Measurements from ENCODE around the gene CES2.
A peak's percentile ranks its signal among the peaks of the same experiment; 100 is the strongest.

CES2 gene

DNA sequence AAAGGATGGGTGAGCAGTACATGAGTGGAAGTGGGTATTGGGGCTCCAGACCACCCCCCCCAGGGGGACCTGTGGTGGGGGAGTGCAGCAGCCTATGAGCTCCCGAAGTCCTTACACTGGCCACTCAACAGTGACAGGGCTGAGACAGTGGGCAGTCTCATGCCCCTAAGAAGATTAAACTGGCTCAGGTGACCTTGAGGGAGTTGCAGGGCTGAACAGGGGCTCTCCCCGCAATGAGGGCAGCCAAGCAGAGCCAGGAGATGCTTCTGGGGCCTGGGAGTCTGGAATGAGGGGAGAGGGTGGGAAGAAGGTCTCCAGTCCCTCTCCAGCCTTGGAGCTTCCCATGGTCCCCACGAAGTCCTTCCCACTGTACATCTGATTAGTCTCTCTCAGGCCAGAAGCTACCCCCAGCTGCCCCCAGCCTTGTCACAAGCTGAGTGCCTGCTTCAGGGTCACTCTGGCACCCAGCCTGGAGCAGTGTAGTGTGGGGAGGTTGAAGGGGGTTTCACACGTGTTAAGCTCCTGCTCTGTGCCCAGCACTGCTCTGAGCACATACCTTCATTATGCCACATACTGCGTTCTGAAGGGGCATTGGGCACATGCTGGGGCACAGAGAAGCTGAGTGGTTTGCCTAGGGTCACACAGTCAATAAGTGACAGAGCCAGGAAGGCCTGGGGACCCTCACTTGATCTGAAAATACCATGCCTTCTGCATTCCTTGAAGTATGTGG lies 15.6 kb upstream of the CES2 start:
- Histone ChIP-seq H3K27ac (ENCODE audit: low read depth, low read length) (no peak overlapping the region), H2AFZ (ENCODE audit: low read length, unreplicated experiment) (no peak overlapping the region), H3K36me3 (ENCODE audit: insufficient read depth, low read length) (no peaks in the 10 kb centered on the region), H3K79me2 (ENCODE audit: control insufficient read depth, insufficient read depth, low read length, unreplicated experiment) (no peaks in the 10 kb centered on the region), H3K4me3 (ENCODE audit: low read depth, low read length) (no peak overlapping the region), H3K27me3 (ENCODE audit: insufficient read depth, low read length) (peaks cover 17% of the 10 kb centered on the region), H3K4me1 (ENCODE audit: control insufficient read depth, insufficient read depth, low read length, unreplicated experiment) (peaks cover 14% of the 10 kb centered on the region)

DNA sequence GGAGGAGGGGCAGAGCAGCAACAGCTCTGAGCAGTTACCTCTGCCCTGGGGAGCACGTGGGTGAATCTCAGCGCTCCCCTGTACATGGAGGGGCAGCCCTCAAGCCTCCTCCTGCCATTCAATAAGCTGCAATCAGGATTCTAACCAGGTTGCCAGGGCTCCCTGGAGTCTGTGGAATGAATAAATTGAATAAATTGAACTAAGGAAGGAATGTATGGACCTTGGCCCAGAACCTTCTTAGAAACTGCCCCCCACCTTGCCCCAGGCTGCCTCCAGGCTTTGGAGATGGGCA lies 15.1 kb upstream of the CES2 start:
- Histone ChIP-seq H3K4me3 (ENCODE audit: low read depth, low read length) (no peak overlapping the region), H3K27me3 (ENCODE audit: insufficient read depth, low read length) (peaks cover 21% of the 10 kb centered on the region), H3K4me1 (ENCODE audit: control insufficient read depth, insufficient read depth, low read length, unreplicated experiment) (peaks cover 14% of the 10 kb centered on the region), H3K79me2 (ENCODE audit: control insufficient read depth, insufficient read depth, low read length, unreplicated experiment) (no peaks in the 10 kb centered on the region), H3K27ac (ENCODE audit: low read depth, low read length) (no peak overlapping the region), H2AFZ (ENCODE audit: low read length, unreplicated experiment) (no peak overlapping the region), H3K36me3 (ENCODE audit: insufficient read depth, low read length) (no peaks in the 10 kb centered on the region)

DNA sequence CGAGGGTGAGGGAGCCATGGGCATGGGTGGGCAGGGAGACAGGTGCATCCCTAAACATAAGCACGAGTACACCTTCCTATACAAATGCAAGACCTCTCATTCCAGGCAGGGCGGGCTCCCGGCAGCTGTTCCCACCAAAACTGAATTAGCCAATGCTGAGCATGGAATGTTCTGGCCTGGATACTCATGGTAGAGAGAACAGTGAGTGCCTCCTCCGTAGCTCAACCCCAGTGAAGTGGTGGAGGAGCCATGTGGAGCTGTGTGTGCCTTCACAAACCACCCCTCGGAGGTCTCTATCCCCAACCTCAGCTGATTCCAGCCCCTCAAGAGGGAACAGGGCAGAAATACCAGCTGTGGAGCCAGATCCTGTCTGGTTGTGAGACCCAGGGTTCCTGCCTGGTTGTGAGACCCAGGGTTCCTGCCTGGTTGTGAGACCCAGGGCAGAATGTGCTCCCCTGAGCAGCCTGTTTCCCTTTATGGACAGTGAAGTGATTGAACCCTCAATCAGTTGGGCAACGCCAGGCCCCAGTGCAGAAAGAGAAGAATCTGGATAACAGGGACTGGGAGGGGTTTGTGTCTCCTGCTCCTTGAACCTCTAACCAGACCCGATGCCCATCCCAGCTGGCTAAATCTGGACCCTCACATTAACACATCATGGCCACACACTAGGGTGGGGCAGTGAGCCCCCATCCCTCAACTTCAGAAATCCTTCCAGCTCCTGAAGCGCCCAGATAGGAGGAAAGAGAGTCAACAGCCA lies 14.2 kb upstream of the CES2 start:
- H3K79me2 ChIP-seq (ENCODE audit: control insufficient read depth, insufficient read depth, low read length, unreplicated experiment) = no peaks in the 10 kb centered on the region
- no peak overlapping the region for H3K4me3 ChIP-seq (ENCODE audit: low read depth, low read length)
- H2AFZ ChIP-seq (ENCODE audit: low read length, unreplicated experiment) = no peak overlapping the region
- H3K4me1 ChIP-seq (ENCODE audit: control insufficient read depth, insufficient read depth, low read length, unreplicated experiment) = peaks cover 22% of the 10 kb centered on the region
- H3K27me3 ChIP-seq (ENCODE audit: insufficient read depth, low read length) = peaks cover 29% of the 10 kb centered on the region
- H3K36me3 ChIP-seq (ENCODE audit: insufficient read depth, low read length) = no peaks in the 10 kb centered on the region
- H3K27ac ChIP-seq (ENCODE audit: low read depth, low read length) = no peak overlapping the region

DNA sequence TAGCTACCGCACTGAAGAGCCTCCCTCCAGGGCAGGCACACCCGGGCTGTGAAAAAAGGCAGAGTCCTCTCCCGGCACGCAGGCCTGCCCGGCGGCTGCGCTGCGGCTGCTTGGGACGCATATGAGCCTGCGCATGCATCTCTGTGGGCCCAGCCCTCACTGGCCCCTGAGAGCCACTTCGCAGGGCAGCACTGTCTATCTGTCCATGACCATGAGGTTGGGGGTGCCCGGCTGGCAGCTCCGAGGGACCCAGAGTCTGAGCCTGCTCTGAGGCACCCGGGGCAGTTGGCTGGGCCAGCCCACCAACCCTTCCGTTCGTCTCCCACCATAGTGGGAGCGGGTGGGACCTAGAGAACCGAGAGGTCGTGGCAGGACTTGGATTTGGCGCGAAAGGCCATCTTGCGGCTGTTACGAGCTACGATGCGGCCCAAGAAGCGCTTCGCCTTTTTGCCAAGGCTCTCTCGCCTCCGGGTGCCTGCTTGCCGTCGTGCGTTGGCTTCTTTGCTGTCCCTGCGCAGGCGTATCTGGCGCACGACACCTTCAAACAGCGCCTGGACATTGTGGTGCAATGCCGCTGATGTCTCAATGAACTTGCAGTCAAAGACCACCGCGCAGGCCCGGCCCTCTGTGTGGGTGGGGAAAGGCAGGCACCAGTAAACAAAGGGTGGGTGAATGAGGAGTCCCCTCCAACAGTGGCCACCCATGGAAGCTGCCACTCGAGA lies 13.4 kb upstream of the CES2 start:
- peaks cover 29% of the 10 kb centered on the region for H3K27me3 ChIP-seq (ENCODE audit: insufficient read depth, low read length)
- H3K36me3 ChIP-seq (ENCODE audit: insufficient read depth, low read length) = no peaks in the 10 kb centered on the region
- no peak overlapping the region for H3K27ac ChIP-seq (ENCODE audit: low read depth, low read length)
- no peak overlapping the region for H2AFZ ChIP-seq (ENCODE audit: low read length, unreplicated experiment)
- no peaks in the 10 kb centered on the region for H3K79me2 ChIP-seq (ENCODE audit: control insufficient read depth, insufficient read depth, low read length, unreplicated experiment)
- no peak overlapping the region for H3K4me3 ChIP-seq (ENCODE audit: low read depth, low read length)
- peaks cover 30% of the 10 kb centered on the region for H3K4me1 ChIP-seq (ENCODE audit: control insufficient read depth, insufficient read depth, low read length, unreplicated experiment)

DNA sequence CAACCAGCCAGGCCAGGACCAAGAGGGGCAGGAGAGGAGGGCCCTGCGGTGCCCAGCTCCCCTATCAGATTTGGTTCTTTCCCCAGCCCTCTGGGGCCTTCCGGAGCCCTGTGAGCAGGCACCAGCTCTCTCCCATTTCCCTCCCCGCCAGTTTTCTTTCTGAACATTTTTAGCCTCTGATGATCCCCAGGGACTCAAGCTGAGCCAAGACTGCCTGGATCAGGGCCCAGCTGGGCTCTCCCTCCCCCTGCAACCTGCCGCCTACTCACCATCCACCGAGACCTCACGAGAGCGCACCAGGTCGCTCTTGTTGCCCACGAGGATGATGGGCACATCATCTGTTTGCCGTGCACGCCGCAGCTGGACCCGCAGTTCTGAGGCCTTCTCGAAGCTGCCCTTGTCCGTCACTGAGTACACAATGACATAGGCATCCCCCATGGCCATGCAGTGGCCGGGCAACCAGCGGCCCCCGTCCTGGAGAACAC lies 12.0 kb upstream of the CES2 start:
- no peak overlapping the region for H3K27ac ChIP-seq (ENCODE audit: low read depth, low read length)
- no peaks in the 10 kb centered on the region for H3K79me2 ChIP-seq (ENCODE audit: control insufficient read depth, insufficient read depth, low read length, unreplicated experiment)
- no peak overlapping the region for H3K4me3 ChIP-seq (ENCODE audit: low read depth, low read length)
- H3K4me1 ChIP-seq (ENCODE audit: control insufficient read depth, insufficient read depth, low read length, unreplicated experiment) = peaks cover 42% of the 10 kb centered on the region
- H3K27me3 ChIP-seq (ENCODE audit: insufficient read depth, low read length) = peaks cover 29% of the 10 kb centered on the region
- no peak overlapping the region for H2AFZ ChIP-seq (ENCODE audit: low read length, unreplicated experiment)
- H3K36me3 ChIP-seq (ENCODE audit: insufficient read depth, low read length) = no peaks in the 10 kb centered on the region

DNA sequence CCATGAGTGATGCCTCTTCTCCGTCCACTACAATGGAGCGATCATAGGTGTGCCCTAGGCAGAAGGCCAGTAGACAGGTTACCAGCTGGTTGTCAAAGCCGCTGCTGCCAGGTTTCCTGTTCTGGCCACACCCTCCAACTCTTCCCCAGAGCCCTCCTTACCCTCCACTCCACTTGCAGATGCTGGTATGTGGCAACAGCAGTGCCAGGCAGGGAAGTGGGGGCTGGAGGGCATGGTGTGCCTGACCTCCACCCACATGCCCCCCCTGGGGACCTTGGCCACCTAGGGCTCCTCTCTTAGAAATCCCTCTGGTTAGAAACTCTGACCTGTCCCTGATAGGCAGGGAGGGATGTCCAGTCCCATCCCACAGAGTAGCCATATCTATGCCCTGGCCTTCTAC lies 11.4 kb upstream of the CES2 start:
- Histone ChIP-seq H3K79me2 (ENCODE audit: control insufficient read depth, insufficient read depth, low read length, unreplicated experiment) (no peaks in the 10 kb centered on the region), H3K4me3 (ENCODE audit: low read depth, low read length) (no peak overlapping the region), H3K27ac (ENCODE audit: low read depth, low read length) (no peak overlapping the region), H2AFZ (ENCODE audit: low read length, unreplicated experiment) (no peak overlapping the region), H3K36me3 (ENCODE audit: insufficient read depth, low read length) (no peaks in the 10 kb centered on the region), H3K4me1 (ENCODE audit: control insufficient read depth, insufficient read depth, low read length, unreplicated experiment) (peaks cover 47% of the 10 kb centered on the region), H3K27me3 (ENCODE audit: insufficient read depth, low read length) (peaks cover 29% of the 10 kb centered on the region)

DNA sequence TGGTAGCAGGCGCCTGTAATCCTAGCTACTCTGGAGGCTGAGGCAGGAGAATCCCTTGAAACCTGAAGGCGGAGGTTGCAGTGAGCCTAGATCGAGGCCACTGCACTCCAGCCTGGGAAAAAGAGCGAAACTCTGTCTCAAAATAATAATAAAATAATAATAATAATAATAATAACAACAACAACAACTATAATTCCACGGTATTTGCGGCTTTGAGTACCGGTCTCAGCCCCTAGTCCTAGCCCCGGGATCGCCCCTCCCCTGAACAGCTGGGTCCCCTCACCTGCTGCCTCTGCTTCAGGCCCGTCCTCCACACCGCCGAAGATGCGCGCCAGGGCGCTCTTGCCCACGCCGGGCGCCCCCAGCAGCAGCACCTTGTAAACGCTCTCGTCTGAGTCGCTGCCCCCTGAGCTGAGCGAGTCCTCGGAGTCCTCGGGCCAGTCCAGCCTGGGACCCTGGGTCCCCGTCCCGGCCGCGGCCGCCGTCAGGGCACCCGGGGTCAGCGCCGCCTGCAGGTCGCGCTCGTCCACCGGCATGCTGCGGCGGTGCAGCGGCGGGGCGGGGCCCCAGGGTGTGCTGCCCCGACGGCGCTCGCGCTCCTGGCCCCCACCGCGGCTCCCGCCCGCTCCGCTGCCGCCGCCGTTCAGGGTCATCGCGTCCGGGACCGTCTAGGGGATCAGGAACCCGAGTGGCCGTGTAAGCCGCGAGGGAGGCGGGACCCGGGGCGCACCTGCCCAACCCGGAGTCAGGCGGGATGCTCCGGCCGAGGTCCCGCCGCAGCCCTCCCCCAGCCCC lies 10.6 kb upstream of the CES2 start:
- Histone ChIP-seq H2AFZ (ENCODE audit: low read length, unreplicated experiment) (peak overlapping the region; percentile 37), H3K36me3 (ENCODE audit: insufficient read depth, low read length) (no peaks in the 10 kb centered on the region), H3K79me2 (ENCODE audit: control insufficient read depth, insufficient read depth, low read length, unreplicated experiment) (no peaks in the 10 kb centered on the region), H3K27me3 (ENCODE audit: insufficient read depth, low read length) (peaks cover 25% of the 10 kb centered on the region), H3K4me3 (ENCODE audit: low read depth, low read length) (peak overlapping the region; percentile 55), H3K4me1 (ENCODE audit: control insufficient read depth, insufficient read depth, low read length, unreplicated experiment) (peaks cover 47% of the 10 kb centered on the region), H3K27ac (ENCODE audit: low read depth, low read length) (no peak overlapping the region)

DNA sequence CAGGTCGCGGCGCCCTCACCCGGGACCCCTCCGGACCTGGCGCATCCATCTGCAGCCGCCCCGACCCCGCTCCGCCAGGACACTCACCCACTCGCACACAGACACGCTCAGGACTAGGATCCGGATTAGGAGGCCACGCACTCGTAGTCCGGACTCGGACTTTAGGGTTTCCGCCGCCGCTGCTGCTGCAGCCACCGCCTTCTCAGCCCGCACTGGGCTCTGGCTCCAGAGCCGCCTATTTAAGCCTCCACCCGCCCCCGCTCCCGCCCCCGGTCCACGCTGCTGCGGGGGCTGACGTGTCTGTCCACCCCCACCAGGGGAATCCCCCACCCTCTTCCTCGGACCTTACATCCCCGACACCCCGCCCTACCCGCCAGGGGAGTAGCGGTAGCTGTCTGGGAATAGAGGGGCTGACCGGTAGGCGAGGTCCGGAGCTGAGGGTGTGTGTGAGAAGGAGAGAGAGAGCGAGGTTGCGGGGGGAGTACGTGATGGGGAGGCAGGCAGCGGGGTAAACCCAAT lies 9.9 kb upstream of the CES2 start, which contains the start of gene RRAD:
Gene RRAD (minus strand): TSS at position 214 of the 519 bp plus-strand sequence. CDS start 356 bp downstream, outside the sequence.
- H3K36me3 ChIP-seq (ENCODE audit: insufficient read depth, low read length) = no peaks in the 10 kb centered on the region
- H2AFZ ChIP-seq (ENCODE audit: low read length, unreplicated experiment) = peak within 1 kb of the TSS; percentile 37
- no peaks in the 10 kb centered on the region for H3K79me2 ChIP-seq (ENCODE audit: control insufficient read depth, insufficient read depth, low read length, unreplicated experiment)
- peaks cover 19% of the 10 kb centered on the region for H3K27me3 ChIP-seq (ENCODE audit: insufficient read depth, low read length)
- H3K4me1 ChIP-seq (ENCODE audit: control insufficient read depth, insufficient read depth, low read length, unreplicated experiment) = peaks cover 47% of the 10 kb centered on the region
- H3K4me3 ChIP-seq (ENCODE audit: low read depth, low read length) = peak within 1 kb of the TSS; percentile 55
- H3K27ac ChIP-seq (ENCODE audit: low read depth, low read length) = peak within 1 kb of the TSS; percentile 66; the same call in 1 of the 2 replicates

DNA sequence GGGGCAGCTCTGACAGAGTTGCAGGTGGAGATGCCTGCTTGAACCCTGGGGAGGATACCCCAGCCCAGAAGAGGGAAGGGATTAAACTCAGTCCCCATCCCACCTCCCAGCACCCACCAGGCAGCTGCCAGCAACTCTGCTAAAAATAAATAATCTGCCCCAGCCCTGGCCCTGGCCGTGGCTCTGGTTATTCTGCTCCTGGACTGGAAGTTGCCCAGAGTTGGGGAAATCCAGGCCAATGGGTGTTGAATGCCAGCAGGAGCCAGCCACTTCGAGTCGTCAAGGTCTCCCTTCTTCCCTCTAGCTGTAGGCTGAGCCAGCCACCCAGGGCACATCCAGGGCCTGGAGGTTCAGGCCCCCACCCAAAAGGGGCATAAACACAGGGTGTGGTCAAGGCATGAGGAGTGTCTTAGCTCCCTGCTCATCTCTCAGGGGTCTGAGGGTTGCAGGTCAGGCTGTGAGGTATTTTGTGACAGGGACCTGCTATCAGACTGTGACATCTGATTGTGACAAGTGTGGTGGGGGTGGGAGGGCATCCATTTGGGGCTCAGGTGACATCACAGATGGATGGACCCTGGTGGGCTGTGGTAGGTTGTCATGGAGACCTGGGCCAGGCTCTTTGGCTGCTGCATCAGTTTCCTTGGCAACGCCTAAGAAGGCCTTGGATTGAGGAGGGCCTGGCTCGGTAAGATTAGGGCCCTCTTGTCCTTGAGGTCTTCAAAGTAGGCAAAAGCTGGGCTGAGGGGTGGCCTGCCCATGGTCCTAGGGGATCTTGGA lies 9.0 kb upstream of the CES2 start:
- Histone ChIP-seq H3K79me2 (ENCODE audit: control insufficient read depth, insufficient read depth, low read length, unreplicated experiment) (no peaks in the 10 kb centered on the region), H2AFZ (ENCODE audit: low read length, unreplicated experiment) (no peak overlapping the region), H3K36me3 (ENCODE audit: insufficient read depth, low read length) (no peaks in the 10 kb centered on the region), H3K4me3 (ENCODE audit: low read depth, low read length) (no peak overlapping the region), H3K27ac (ENCODE audit: low read depth, low read length) (peak overlapping the region; percentile 66), H3K4me1 (ENCODE audit: control insufficient read depth, insufficient read depth, low read length, unreplicated experiment) (peaks cover 47% of the 10 kb centered on the region), H3K27me3 (ENCODE audit: insufficient read depth, low read length) (peaks cover 14% of the 10 kb centered on the region)

All from ACC112 (cell line).